Mesodermal cell (in vitro differentiated cells): ENCODE results near the gene AP3S2.

Experiments used
- H3K27ac ChIP-seq: 2 replicates; pipeline ENCODE4 v1.7.0; 2013; ENCODE audit warnings: mild to moderate bottlenecking, low read depth, low read length, moderate library complexity; ENCODE audit not compliant: severe bottlenecking
- H3K36me3 ChIP-seq: 2 replicates; pipeline ENCODE4 v1.7.1; 2013; ENCODE audit warnings: mild to moderate bottlenecking, low read length, moderate library complexity; ENCODE audit not compliant: control insufficient read depth, insufficient read depth
- H3K4me1 ChIP-seq: one replicate; pipeline ENCODE4 v1.7.1; 2013; ENCODE audit warnings: mild to moderate bottlenecking, low read length; ENCODE audit not compliant: insufficient read depth, control insufficient read depth, poor library complexity, severe bottlenecking
- H3K4me3 ChIP-seq: 2 replicates; pipeline ENCODE4 v1.7.0; 2013; ENCODE audit warnings: low read length, control low read depth, mild to moderate bottlenecking; ENCODE audit not compliant: insufficient read depth, poor library complexity, severe bottlenecking; ENCODE audit errors: extremely low read depth
- H3K9me3 ChIP-seq: 2 replicates; pipeline ENCODE4 v1.7.1; 2013; ENCODE audit warnings: mild to moderate bottlenecking, low read length, moderate library complexity; ENCODE audit not compliant: control insufficient read depth
- WGBS, 2 experiments: methylation state at CpG; one replicate each; pipeline ENCODE4 v1.1.5; 2013; ENCODE audit warnings: missing lambda C conversion rate in 2 of 2; ENCODE audit not compliant: insufficient coverage in 2 of 2; 5-methylcytosine and 5-hydroxymethylcytosine counted together

The AP3S2 gene

GRCh38 chr15:89824607-89824867 is 69.3 kb downstream of the AP3S2 start:
- Histone ChIP-seq H3K9me3 (no peaks in the 10 kb centered on the region), H3K27ac (no peak overlapping the region), H3K36me3 (no peaks in the 10 kb centered on the region), H3K4me3 (no peak overlapping the region), H3K4me1 (peaks cover 8% of the 10 kb centered on the region)
- WGBS, 2 experiments = 88 to 95% methylated on average over 5 to 7 of the region's 7 CpGs

GRCh38 chr15:89823836-89824606 is 69.8 kb downstream of the AP3S2 start:
- no peaks in the 10 kb centered on the region for H3K36me3 ChIP-seq
- no peaks in the 10 kb centered on the region for H3K9me3 ChIP-seq
- no peak overlapping the region for H3K27ac ChIP-seq
- 88 to 98% methylated on average over 10 to 14 of the region's 16 CpGs for WGBS, 2 experiments
- H3K4me1 ChIP-seq = peaks cover 8% of the 10 kb centered on the region
- H3K4me3 ChIP-seq = no peak overlapping the region

GRCh38 chr15:89822951-89823711 is 70.7 kb downstream of the AP3S2 start:
- Histone ChIP-seq H3K27ac (no peak overlapping the region), H3K36me3 (no peaks in the 10 kb centered on the region), H3K4me3 (no peak overlapping the region), H3K4me1 (peaks cover under 1% of the 10 kb centered on the region), H3K9me3 (no peaks in the 10 kb centered on the region)
- 93 to 97% methylated on average over 5 to 6 of the region's 7 CpGs for WGBS, 2 experiments

GRCh38 chr15:89822611-89822950 is 71.2 kb downstream of the AP3S2 start:
- WGBS, 2 experiments = 89 to 94% methylated on average over 5 of the region's 5 CpGs
- H3K4me1 ChIP-seq = no peaks in the 10 kb centered on the region
- no peak overlapping the region for H3K27ac ChIP-seq
- no peaks in the 10 kb centered on the region for H3K36me3 ChIP-seq
- H3K4me3 ChIP-seq = no peak overlapping the region
- H3K9me3 ChIP-seq = no peaks in the 10 kb centered on the region

GRCh38 chr15:89822026-89822425 is 71.8 kb downstream of the AP3S2 start:
- 84 to 86% methylated on average over 6 of the region's 11 CpGs for WGBS, 2 experiments
- Histone ChIP-seq H3K4me1 (no peaks in the 10 kb centered on the region), H3K36me3 (no peaks in the 10 kb centered on the region), H3K4me3 (no peak overlapping the region), H3K27ac (no peak overlapping the region), H3K9me3 (no peaks in the 10 kb centered on the region)

GRCh38 chr15:89820666-89821611 is 72.9 kb downstream of the AP3S2 start:
- Histone ChIP-seq H3K4me1 (no peaks in the 10 kb centered on the region), H3K27ac (no peak overlapping the region), H3K9me3 (peaks cover 2% of the 10 kb centered on the region), H3K36me3 (no peaks in the 10 kb centered on the region), H3K4me3 (no peak overlapping the region)
- WGBS, 2 experiments = 84 to 89% methylated on average over 7 to 8 of the region's 12 CpGs

DNA sequence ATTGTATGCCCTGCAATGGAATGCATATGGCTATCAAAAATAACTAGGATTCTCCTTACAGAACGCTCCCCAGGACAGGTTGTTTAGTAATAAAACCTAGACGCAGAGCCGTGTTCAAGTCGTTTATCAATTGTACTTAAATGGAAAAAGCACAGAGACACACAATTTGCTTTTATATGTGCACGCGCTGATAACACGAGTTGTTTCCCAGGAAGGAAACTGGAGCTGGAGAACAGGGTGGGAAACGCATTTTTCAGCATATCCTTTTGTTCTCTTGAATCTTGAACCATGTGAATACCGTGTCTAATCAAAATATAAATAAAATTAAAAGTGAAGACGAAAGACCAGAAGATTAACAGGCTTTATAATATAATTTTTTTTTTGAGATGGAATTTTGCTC is 75.5 kb downstream of the AP3S2 start:
- Histone ChIP-seq H3K9me3 (peaks cover 10% of the 10 kb centered on the region), H3K4me1 (no peaks in the 10 kb centered on the region), H3K36me3 (no peaks in the 10 kb centered on the region), H3K27ac (no peak overlapping the region), H3K4me3 (no peak overlapping the region)
- 80 to 90% methylated on average over 7 to 8 of the region's 10 CpGs for WGBS, 2 experiments

- Histone ChIP-seq H3K4me1 (no peaks in the 10 kb centered on the region), H3K27ac (no peak overlapping the region), H3K4me3 (no peak overlapping the region), H3K9me3 (peaks cover 10% of the 10 kb centered on the region), H3K36me3 (no peaks in the 10 kb centered on the region)
- 72 to 85% methylated on average over 7 to 8 of the region's 10 CpGs for WGBS, 2 experiments
Measured at GRCh38 chr15:89817701-89818280, 76.0 kb downstream of the AP3S2 start.

GRCh38 chr15:89815769-89816168 is 78.0 kb downstream of the AP3S2 start:
- Histone ChIP-seq H3K36me3 (no peaks in the 10 kb centered on the region), H3K9me3 (peaks cover 10% of the 10 kb centered on the region), H3K27ac (no peak overlapping the region), H3K4me3 (no peak overlapping the region), H3K4me1 (no peaks in the 10 kb centered on the region)
- 85 to 89% methylated on average over 1 to 2 of the region's 3 CpGs for WGBS, 2 experiments

- peaks cover 10% of the 10 kb centered on the region for H3K9me3 ChIP-seq
- H3K4me1 ChIP-seq = peaks cover 5% of the 10 kb centered on the region
- no peak overlapping the region for H3K27ac ChIP-seq
- no peaks in the 10 kb centered on the region for H3K36me3 ChIP-seq
- 33 to 35% methylated on average over 46 to 47 of the region's 56 CpGs for WGBS, 2 experiments
- H3K4me3 ChIP-seq = peak overlapping the region; percentile 44
Measured at GRCh38 chr15:89814112-89814742, 79.6 kb downstream of the AP3S2 start.
